Vagina (tissue), 2 donors: ENCODE results near the gene BEGAIN. TPM values are rescaled to one million over a fixed set of nuclear protein-coding genes. Genes with fewer than 3 reads are reported as not detected.

Experiments used
- DNase-seq, 2 donors: peaks; one replicate each; pipeline ENCODE4 v3.0.0-alpha.2; 2017; ENCODE audit errors: extremely low spot score in 2 of 2
- H3K27ac ChIP-seq: fragments of 200-600 bp; sonication (generic); one replicate; pipeline ENCODE4 v1.5.1; 2019
- H3K27me3 ChIP-seq: fragments of 200-600 bp; sonication (generic); one replicate; pipeline ENCODE4 v1.5.1; 2019
- H3K36me3 ChIP-seq, 2 donors: fragments of 200-600 bp; sonication (generic); one replicate each; pipeline ENCODE4 v1.5.1; 2017 to 2019
- H3K4me1 ChIP-seq: fragments of 200-600 bp; sonication (generic); one replicate; pipeline ENCODE4 v1.5.1; 2019
- H3K4me3 ChIP-seq, 2 donors: fragments of 200-600 bp; sonication (generic); 1 replicate in 1 of 2; 2 replicates in 1 of 2; pipeline ENCODE4 v1.5.1; 2016 to 2019
- H3K9me3 ChIP-seq: fragments of 200-600 bp; sonication (generic); one replicate; pipeline ENCODE4 v1.5.1; 2019
- CTCF ChIP-seq, 3 experiments: fragments of 450-650 bp in 2 of 3; fragments of 200-600 bp in 1 of 3; sonication (generic) in 1 of 3; IDR thresholded peaks; one replicate each; pipeline ENCODE4 v1.5.1; 2017 to 2019; ENCODE audit warnings: antibody characterized with exemption in 3 of 3, mild to moderate bottlenecking in 2 of 3, moderate library complexity in 2 of 3
- POLR2A ChIP-seq, 2 donors: fragments of 450-650 bp; IDR thresholded peaks; one replicate each; pipeline ENCODE4 v1.6.1; 2017; ENCODE audit warnings: antibody characterized with exemption in 2 of 2, mild to moderate bottlenecking in 2 of 2, moderate library complexity in 2 of 2
- POLR2AphosphoS5 ChIP-seq, 2 donors: sonication (generic); formaldehyde crosslinking; IDR thresholded peaks; one replicate each; pipeline ENCODE4 v1.9.0; 2017; ENCODE audit warnings: antibody characterized with exemption in 2 of 2, mild to moderate bottlenecking in 2 of 2, low read depth in 1 of 2; ENCODE audit not compliant: insufficient read depth in 1 of 2
- intact Hi-C: fragments of 100-400 bp; cut with DNase I; formaldehyde crosslinking; loops from one replicate; pipeline ENCODE4 v1.15.1; 2023
- total RNA-seq: library from RNA; depleted of rRNA; stranded (reverse); fragments of >200 nt; gene quantifications from one replicate; pipeline ENCODE4 v1.2.3, GENCODE V29; 2016

Gene BEGAIN
- total RNA-seq, 1 donor from 2014 or later = 3.4 TPM

- H3K4me3 ChIP-seq = no peak overlapping the region
- H3K9me3 ChIP-seq = no peaks in the 10 kb centered on the region
- TF ChIP-seq POLR2A (IDR thresholded peaks at IDR 0.05) = no peak
- no peak for TF ChIP-seq CTCF (IDR thresholded peaks at IDR 0.05)
- no peak overlapping the region for H3K27ac ChIP-seq
- intact Hi-C loops = no loop called here
- H3K4me1 ChIP-seq = no peaks in the 10 kb centered on the region
- DNase-seq = no peak
- no peaks in the 10 kb centered on the region for H3K36me3 ChIP-seq
- H3K27me3 ChIP-seq = no peaks in the 10 kb centered on the region
Measured at GRCh38 chr14:100608586-100609330, 21.5 kb upstream of the BEGAIN start.

GRCh38 chr14:100608064-100608463, 20.8 kb upstream of the BEGAIN start:
- DNase-seq = no peak
- Histone ChIP-seq H3K27ac (no peak overlapping the region), H3K36me3 (no peaks in the 10 kb centered on the region), H3K9me3 (no peaks in the 10 kb centered on the region), H3K4me1 (no peaks in the 10 kb centered on the region), H3K27me3 (no peaks in the 10 kb centered on the region), H3K4me3 (no peak overlapping the region)
- intact Hi-C loops = no loop called here
- TF ChIP-seq POLR2AphosphoS5 (IDR thresholded peaks at IDR 0.05; ENCODE audit: insufficient read depth in 1 of 2, low read depth in 1 of 2) = no peak
- TF ChIP-seq CTCF (IDR thresholded peaks at IDR 0.05) = no peak
- no peak for TF ChIP-seq POLR2A (IDR thresholded peaks at IDR 0.05)

- no peak overlapping the region for H3K27ac ChIP-seq
- no peak overlapping the region for H3K4me3 ChIP-seq
- TF ChIP-seq POLR2AphosphoS5 (IDR thresholded peaks at IDR 0.05; ENCODE audit: insufficient read depth in 1 of 2, low read depth in 1 of 2) (no peak), POLR2A (IDR thresholded peaks at IDR 0.05) (no peak), CTCF (IDR thresholded peaks at IDR 0.05) (no peak)
- DNase-seq = no peak
- H3K9me3 ChIP-seq = no peaks in the 10 kb centered on the region
- H3K4me1 ChIP-seq = no peaks in the 10 kb centered on the region
- H3K36me3 ChIP-seq = no peaks in the 10 kb centered on the region
- intact Hi-C loops = no loop called here
- no peaks in the 10 kb centered on the region for H3K27me3 ChIP-seq
Measured at GRCh38 chr14:100607611-100607956, 20.4 kb upstream of the BEGAIN start.

GRCh38 chr14:100606687-100607610, 19.7 kb upstream of the BEGAIN start:
- Histone ChIP-seq H3K36me3 (no peaks in the 10 kb centered on the region), H3K27ac (no peak overlapping the region), H3K27me3 (no peaks in the 10 kb centered on the region), H3K4me1 (no peaks in the 10 kb centered on the region), H3K4me3 (no peak overlapping the region), H3K9me3 (no peaks in the 10 kb centered on the region)
- TF ChIP-seq POLR2A (IDR thresholded peaks at IDR 0.05) (no peak), POLR2AphosphoS5 (IDR thresholded peaks at IDR 0.05; ENCODE audit: insufficient read depth in 1 of 2, low read depth in 1 of 2) (no peak), CTCF (IDR thresholded peaks at IDR 0.05) (no peak)
- intact Hi-C loops = no loop called here
- DNase-seq = no peak
